DOHH2 (cell line): Measurements from ENCODE around the gene RBKS.

ENCODE experiments used
- H3F3A ChIP-seq: fragments of 200-600 bp; sonication (generic), shearing (Covaris generic); 2 replicates; pipeline ENCODE4 v1.6.0; 2016; ENCODE audit warnings: antibody characterized with exemption, mild to moderate bottlenecking; ENCODE audit not compliant: control insufficient read depth, insufficient read depth
- H3K27ac ChIP-seq: fragments of 200-600 bp; sonication (generic); 2 replicates; pipeline ENCODE4 v1.5.1; 2014; ENCODE audit warnings: low read depth, mild to moderate bottlenecking, low read length, moderate library complexity
- H3K27me3 ChIP-seq: fragments of 200-600 bp; sonication (generic); 2 replicates; pipeline ENCODE4 v1.6.1; 2014; ENCODE audit warnings: mild to moderate bottlenecking, low read length, mixed read lengths; ENCODE audit not compliant: control insufficient read depth
- H3K36me3 ChIP-seq: fragments of 200-600 bp; sonication (generic); 2 replicates; pipeline ENCODE4 v1.6.1; 2014; ENCODE audit warnings: mild to moderate bottlenecking, low read length, moderate library complexity, mixed read lengths; ENCODE audit not compliant: control insufficient read depth
- H3K4me1 ChIP-seq: fragments of 200-600 bp; sonication (generic); 2 replicates; pipeline ENCODE4 v1.6.1; 2014; ENCODE audit warnings: mild to moderate bottlenecking, low read length, mixed read lengths; ENCODE audit not compliant: control insufficient read depth
- H3K4me2 ChIP-seq: fragments of 200-600 bp; sonication (generic); 2 replicates; pipeline ENCODE4 v1.6.0; 2014; ENCODE audit warnings: mild to moderate bottlenecking, low read length, moderate library complexity
- H3K4me3 ChIP-seq: fragments of 200-600 bp; sonication (generic); 2 replicates; pipeline ENCODE4 v1.5.1; 2014; ENCODE audit warnings: mild to moderate bottlenecking, low read length, mixed read lengths
- H3K79me2 ChIP-seq: fragments of 200-600 bp; sonication (generic); 2 replicates; pipeline ENCODE4 v1.6.1; 2014; ENCODE audit warnings: mild to moderate bottlenecking, low read length, mixed read lengths; ENCODE audit not compliant: control insufficient read depth
- H3K9me2 ChIP-seq: fragments of 200-600 bp; sonication (generic); replicated peaks from 2 replicates; pipeline ENCODE4 v1.6.1; 2014; ENCODE audit warnings: mild to moderate bottlenecking, low read length, mixed read lengths; ENCODE audit not compliant: control insufficient read depth
- H3K9me3 ChIP-seq: fragments of 200-600 bp; sonication (generic); 2 replicates; pipeline ENCODE4 v1.6.1; 2014; ENCODE audit warnings: antibody characterized with exemption, low read length, mixed read lengths; ENCODE audit not compliant: control insufficient read depth, insufficient read depth
- H4K20me1 ChIP-seq: fragments of 200-600 bp; sonication (generic); 2 replicates; pipeline ENCODE4 v1.6.0; 2014; ENCODE audit warnings: low read depth, mild to moderate bottlenecking, antibody characterized with exemption, low read length, moderate library complexity; ENCODE audit not compliant: control insufficient read depth, insufficient read depth
- CTCF ChIP-seq: fragments of 200-600 bp; sonication (generic); IDR thresholded peaks from one replicate; pipeline ENCODE4 v1.5.1; 2014; ENCODE audit warnings: antibody characterized with exemption, mild to moderate bottlenecking, low read depth, low read length; ENCODE audit not compliant: poor library complexity, severe bottlenecking
- EZH2phosphoT487 ChIP-seq: fragments of 200-600 bp; sonication (generic); IDR thresholded peaks from 2 replicates; pipeline ENCODE4 v1.6.1; 2017; ENCODE audit warnings: borderline replicate concordance, mild to moderate bottlenecking, antibody characterized with exemption, low read length, moderate library complexity, mixed read lengths

Gene RBKS

GRCh38 chr2:27831279-27832050 lies 58.7 kb downstream of the RBKS start:
- Histone ChIP-seq H4K20me1 (no peaks in the 10 kb centered on the region), H3K36me3 (no peaks in the 10 kb centered on the region), H3K79me2 (no peaks in the 10 kb centered on the region), H3K9me3 (no peaks in the 10 kb centered on the region), H3K4me1 (no peaks in the 10 kb centered on the region), H3K4me3 (no peak overlapping the region), H3K27me3 (peaks cover 17% of the 10 kb centered on the region), H3K9me2 (no peaks in the 10 kb centered on the region), H3K27ac (no peak overlapping the region), H3K4me2 (no peak overlapping the region), H3F3A (no peaks in the 10 kb centered on the region)
- no peak for TF ChIP-seq CTCF
- TF ChIP-seq EZH2phosphoT487: no peak

- Histone ChIP-seq H3K27me3 (peaks cover 17% of the 10 kb centered on the region), H3K9me2 (no peaks in the 10 kb centered on the region), H3K9me3 (no peaks in the 10 kb centered on the region), H3K36me3 (no peaks in the 10 kb centered on the region), H3K79me2 (no peaks in the 10 kb centered on the region), H3F3A (no peaks in the 10 kb centered on the region), H3K4me2 (no peak overlapping the region), H3K4me1 (no peaks in the 10 kb centered on the region), H3K4me3 (no peak overlapping the region), H4K20me1 (no peaks in the 10 kb centered on the region), H3K27ac (no peak overlapping the region)
- TF ChIP-seq CTCF: no peak
- TF ChIP-seq EZH2phosphoT487: no peak
Observed at GRCh38 chr2:27830656-27831055, 59.5 kb downstream of the RBKS start.

- Histone ChIP-seq H3K9me3 (no peaks in the 10 kb centered on the region), H3K4me3 (no peak overlapping the region), H3K27ac (no peak overlapping the region), H3K4me1 (no peaks in the 10 kb centered on the region), H3K36me3 (no peaks in the 10 kb centered on the region), H3K79me2 (no peaks in the 10 kb centered on the region), H3K27me3 (peaks cover 17% of the 10 kb centered on the region), H3K4me2 (no peak overlapping the region), H4K20me1 (no peaks in the 10 kb centered on the region), H3F3A (no peaks in the 10 kb centered on the region), H3K9me2 (no peaks in the 10 kb centered on the region)
- TF ChIP-seq EZH2phosphoT487 (no peak), CTCF (no peak)
Observed at GRCh38 chr2:27829791-27830190, 60.4 kb downstream of the RBKS start.
